22Rv1 (cell line): Measurements from ENCODE around the gene TLR5.

Source experiments
- H3K27ac ChIP-seq: fragments of 450-650 bp; 2 replicates; pipeline ENCODE4 v1.5.1; 2017
- CTCF ChIP-seq: fragments of 450-650 bp; IDR thresholded peaks from 2 replicates; pipeline ENCODE4 v1.5.1; 2017; ENCODE audit warnings: mild to moderate bottlenecking
- ZFX ChIP-seq: fragments of 450-650 bp; IDR thresholded peaks from 2 replicates; pipeline ENCODE4 v1.6.1; 2017; ENCODE audit warnings: antibody characterized with exemption, borderline replicate concordance

TLR5 gene

GRCh38 chr1:223161321-223161720 lies 18.3 kb upstream of the TLR5 start:
- TF ChIP-seq ZFX (no peak), CTCF (no peak)
- no peak overlapping the region for H3K27ac ChIP-seq

DNA sequence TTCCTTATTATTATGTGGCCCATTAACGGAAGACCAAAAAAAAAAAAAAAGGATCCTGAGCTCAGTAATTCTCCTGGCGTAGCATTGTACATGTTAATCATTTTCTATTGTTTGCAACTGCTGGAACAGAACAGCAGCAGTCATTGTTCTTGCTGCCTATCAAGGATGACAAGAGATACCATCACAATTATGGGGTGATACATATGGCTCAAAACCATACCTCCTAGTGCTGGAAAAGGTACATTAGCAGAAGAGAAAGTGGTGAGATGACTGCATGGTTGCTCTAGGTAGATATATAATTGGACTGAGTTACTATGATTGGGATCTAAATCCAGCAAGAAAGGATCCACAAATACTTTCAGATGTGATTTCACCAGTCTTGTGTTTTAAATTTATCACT lies 13.3 kb upstream of the TLR5 start:
- no peak overlapping the region for H3K27ac ChIP-seq
- TF ChIP-seq CTCF (no peak), ZFX (no peak)

GRCh38 chr1:223155153-223155552 lies 12.1 kb upstream of the TLR5 start:
- H3K27ac ChIP-seq = no peak overlapping the region
- TF ChIP-seq CTCF (no peak), ZFX (no peak)

- no peak for TF ChIP-seq CTCF
- no peak for TF ChIP-seq ZFX
- no peak overlapping the region for H3K27ac ChIP-seq
These were observed 10.4 kb upstream of the TLR5 start for GRCh38 chr1:223153177-223154119.

- TF ChIP-seq CTCF (no peak), ZFX (no peak)
- no peak overlapping the region for H3K27ac ChIP-seq
These were observed 9.4 kb upstream of the TLR5 start for GRCh38 chr1:223152399-223152798.

- no peak for TF ChIP-seq ZFX
- TF ChIP-seq CTCF = no peak
- no peak overlapping the region for H3K27ac ChIP-seq
These were observed 7.4 kb upstream of the TLR5 start for GRCh38 chr1:223150443-223150842.

- TF ChIP-seq CTCF (no peak), ZFX (no peak)
- H3K27ac ChIP-seq = no peak overlapping the region
These were observed 4.8 kb upstream of the TLR5 start for GRCh38 chr1:223147873-223148272.
